CD14-positive monocyte (primary cell): Measurements from ENCODE around the gene SOHLH1. TPM values are rescaled to one million over a fixed set of nuclear protein-coding genes. Genes with fewer than 3 reads are reported as not detected.
A peak's percentile ranks its signal among the peaks of the same experiment; 100 is the strongest.

Experiments
- DNase-seq, 3 donors: peaks; one replicate each; pipeline ENCODE4 v3.0.0-alpha.2; 2011 to 2022
- H2AFZ ChIP-seq: 2 replicates; pipeline ENCODE4 v1.6.0; 2012; ENCODE audit warnings: mild to moderate bottlenecking, low read depth, low read length, inconsistent platforms; ENCODE audit not compliant: insufficient read depth, poor library complexity, severe bottlenecking
- H3K27ac ChIP-seq, 2 donors: 1 replicate in 1 of 2; 2 replicates in 1 of 2; pipeline ENCODE4 v1.5.1; 2012 to 2013; ENCODE audit warnings: low read length in 2 of 2, control low read depth in 1 of 2, inconsistent platforms in 1 of 2, low read depth in 1 of 2, mild to moderate bottlenecking in 1 of 2
- H3K27me3 ChIP-seq, 2 donors: one replicate each; pipeline versions ENCODE4 v1.6.0 to v1.6.1; 2011 to 2013; ENCODE audit warnings: low read length in 2 of 2; ENCODE audit not compliant: control insufficient read depth in 2 of 2, insufficient read depth in 2 of 2
- H3K36me3 ChIP-seq, 2 donors: replicated peaks in 1 of 2; 1 replicate in 1 of 2; 2 replicates in 1 of 2; pipeline versions ENCODE4 v1.5.1 to v1.6.1; 2012 to 2013; ENCODE audit warnings: low read length in 2 of 2, control low read depth in 1 of 2, inconsistent platforms in 1 of 2, mild to moderate bottlenecking in 1 of 2; ENCODE audit not compliant: insufficient read depth in 2 of 2, control insufficient read depth in 1 of 2
- H3K4me1 ChIP-seq, 2 donors: 1 replicate in 1 of 2; 2 replicates in 1 of 2; pipeline versions ENCODE4 v1.5.1 to v1.6.1; 2012 to 2013; ENCODE audit warnings: low read length in 2 of 2, control low read depth in 1 of 2, inconsistent platforms in 1 of 2, mild to moderate bottlenecking in 1 of 2, moderate library complexity in 1 of 2; ENCODE audit not compliant: insufficient read depth in 2 of 2, control insufficient read depth in 1 of 2
- H3K4me2 ChIP-seq: replicated peaks from 2 replicates; pipeline ENCODE3; 2012; ENCODE audit warnings: low read length, moderate library complexity, mild to moderate bottlenecking; ENCODE audit not compliant: poor library complexity, severe bottlenecking; ENCODE audit errors: extremely low read depth
- H3K4me3 ChIP-seq, 3 experiments: fragments of 200-600 bp in 1 of 3; sonication (generic) in 1 of 3; replicated peaks in 1 of 3; 1 replicate in 2 of 3; 2 replicates in 1 of 3; pipeline ENCODE4 v1.5.1; 2011 to 2013; ENCODE audit warnings: low read length in 3 of 3, mild to moderate bottlenecking in 3 of 3, control low read depth in 2 of 3, low read depth in 2 of 3, inconsistent platforms in 1 of 3, moderate library complexity in 1 of 3
- H3K79me2 ChIP-seq: 2 replicates; pipeline ENCODE4 v1.6.0; 2012; ENCODE audit warnings: mild to moderate bottlenecking, control low read depth, inconsistent platforms, low read length, moderate library complexity; ENCODE audit not compliant: insufficient read depth
- H3K9ac ChIP-seq: 2 replicates; pipeline ENCODE4 v1.6.0; 2017; ENCODE audit warnings: low read length, mild to moderate bottlenecking; ENCODE audit not compliant: insufficient read depth, poor library complexity, severe bottlenecking
- H3K9me3 ChIP-seq, 2 donors: replicated peaks in 1 of 2; 1 replicate in 1 of 2; 2 replicates in 1 of 2; pipeline versions ENCODE4 v1.5.1 to v1.6.1; 2012 to 2013; ENCODE audit warnings: low read length in 2 of 2, control low read depth in 1 of 2; ENCODE audit not compliant: control insufficient read depth in 1 of 2, insufficient read depth in 1 of 2
- H4K20me1 ChIP-seq: 2 replicates; pipeline ENCODE4 v1.6.0; 2012; ENCODE audit warnings: mild to moderate bottlenecking, low read length, control low read depth, moderate library complexity; ENCODE audit not compliant: insufficient read depth
- H3K27ac Mint-ChIP-seq, 7 donors: one replicate each; pipeline ENCODE4 v1.8.0; 2020; ENCODE audit warnings: mild to moderate bottlenecking in 7 of 7, mixed read lengths in 7 of 7, moderate library complexity in 6 of 7, inconsistent platforms in 2 of 7
- H3K27me3 Mint-ChIP-seq, 3 donors: one replicate each; pipeline ENCODE4 v1.8.0; 2021 to 2022; ENCODE audit warnings: low read depth in 3 of 3, mild to moderate bottlenecking in 3 of 3, mixed read lengths in 3 of 3, moderate library complexity in 3 of 3, inconsistent platforms in 1 of 3
- H3K36me3 Mint-ChIP-seq, 2 donors: one replicate each; pipeline ENCODE4 v1.8.0; 2020; ENCODE audit warnings: mixed read lengths in 2 of 2, inconsistent platforms in 1 of 2, mild to moderate bottlenecking in 1 of 2
- H3K4me1 Mint-ChIP-seq: one replicate; pipeline ENCODE4 v1.8.0; 2020; ENCODE audit warnings: mild to moderate bottlenecking, mixed read lengths
- H3K4me3 Mint-ChIP-seq, 2 donors: one replicate each; pipeline ENCODE4 v1.8.0; 2020; ENCODE audit warnings: mild to moderate bottlenecking in 2 of 2, mixed read lengths in 2 of 2, moderate library complexity in 1 of 2
- H3K9me3 Mint-ChIP-seq, 7 donors: one replicate each; pipeline ENCODE4 v1.8.0; 2020 to 2022; ENCODE audit warnings: mixed read lengths in 7 of 7, mild to moderate bottlenecking in 6 of 7, moderate library complexity in 6 of 7, inconsistent platforms in 2 of 7
- CTCF ChIP-seq: fragments of 200-600 bp; IDR thresholded peaks from one replicate; pipeline ENCODE4 v1.8.0; 2022; ENCODE audit warnings: antibody characterized with exemption, mild to moderate bottlenecking
- WGBS: methylation state at CpG from one replicate; pipeline ENCODE4 v1.1.5; 2013; ENCODE audit warnings: missing lambda C conversion rate; ENCODE audit not compliant: insufficient coverage; 5-methylcytosine and 5-hydroxymethylcytosine counted together
- intact Hi-C, 2 donors: fragments of 100-400 bp; cut with micrococcal nuclease; formaldehyde crosslinking; loops; one replicate each; pipeline versions ENCODE4 v1.15.0 to v1.15.1; 2023
- polyA plus RNA-seq, 3 donors: library from polyadenylated mRNA; depleted of rRNA in 1 of 3; unstranded in 2 of 3; stranded (reverse) in 1 of 3; fragments of 300-500 nt in 2 of 3; fragments of >200 nt in 1 of 3; fragmentation: Illumina TruSeq in 2 of 3; gene quantifications; 1 replicate in 2 of 3; 2 replicates in 1 of 3; pipeline ENCODE4 v1.2.3, GENCODE V29; 2012 to 2021

Gene SOHLH1
- polyA plus RNA-seq, 3 donors: not detected

DNA sequence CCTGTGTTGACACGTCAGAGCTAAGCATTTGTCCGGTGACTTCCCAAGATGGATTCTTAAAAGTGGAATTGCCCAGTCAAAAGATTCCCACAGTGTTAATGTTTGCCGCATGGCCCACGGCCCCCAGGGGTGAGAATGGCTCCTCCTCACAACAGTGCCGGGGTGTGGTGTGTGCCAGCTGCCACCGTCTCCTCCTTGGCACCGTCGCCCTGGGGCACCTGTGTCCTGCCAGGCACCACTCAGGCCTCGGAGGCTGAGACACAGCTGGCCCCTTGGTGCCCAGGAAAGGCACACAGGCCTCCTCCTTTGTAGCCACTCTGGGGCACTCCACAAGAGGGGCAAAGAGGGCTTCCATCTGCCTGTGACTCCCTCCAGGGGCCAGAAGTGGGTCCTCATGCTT, 7.0 kb upstream of the SOHLH1 start:
- no peaks in the 10 kb centered on the region for H3K9me3 ChIP-seq
- H3K4me3 Mint-ChIP-seq: peak overlapping the region in 1 of 2 donors; percentile 37
- no peak overlapping the region for H3K9ac ChIP-seq
- no peak overlapping the region for H2AFZ ChIP-seq
- H3K36me3 Mint-ChIP-seq: no peaks in the 10 kb centered on the region
- H3K4me1 ChIP-seq: no peaks in the 10 kb centered on the region
- H3K36me3 ChIP-seq: no peaks in the 10 kb centered on the region
- H3K9me3 Mint-ChIP-seq: no peaks in the 10 kb centered on the region
- intact Hi-C loops: loop anchor here in 1 of 2 donors (10.0 kb wide), 1 partner anchor 419 kb away; no protein-coding TSS in a partner anchor
- peaks cover 3 to 24% (median 8%) of the 10 kb centered on the region in 3 donors for H3K27me3 Mint-ChIP-seq
- H3K27ac Mint-ChIP-seq: no peak overlapping the region
- 95% methylated on average over 8 of the region's 9 CpGs for WGBS
- no peaks in the 10 kb centered on the region for H4K20me1 ChIP-seq
- no peak overlapping the region for H3K4me3 ChIP-seq
- no peak for DNase-seq
- H3K4me1 Mint-ChIP-seq: no peaks in the 10 kb centered on the region
- TF ChIP-seq CTCF: no peak
- H3K27ac ChIP-seq: no peak overlapping the region
- H3K79me2 ChIP-seq: no peaks in the 10 kb centered on the region
- H3K4me2 ChIP-seq: no peak overlapping the region
- peaks cover 0 to 8% of the 10 kb centered on the region in 2 donors for H3K27me3 ChIP-seq

- no peaks in the 10 kb centered on the region for H4K20me1 ChIP-seq
- Mint-ChIP-seq H3K27ac (no peak overlapping the region), H3K4me1 (no peaks in the 10 kb centered on the region), H3K9me3 (no peaks in the 10 kb centered on the region), H3K4me3 (no peak overlapping the region), H3K27me3 (peaks cover 5 to 26% (median 8%) of the 10 kb centered on the region in 3 donors), H3K36me3 (no peaks in the 10 kb centered on the region)
- H3K79me2 ChIP-seq: no peaks in the 10 kb centered on the region
- no peak overlapping the region for H3K9ac ChIP-seq
- WGBS: 83% methylated on average over 13 of the region's 14 CpGs
- no peak overlapping the region for H3K4me3 ChIP-seq
- H3K27me3 ChIP-seq: peaks cover 0 to 8% of the 10 kb centered on the region in 2 donors
- TF ChIP-seq CTCF: no peak
- no peaks in the 10 kb centered on the region for H3K9me3 ChIP-seq
- no peak overlapping the region for H2AFZ ChIP-seq
- H3K4me1 ChIP-seq: no peaks in the 10 kb centered on the region
- intact Hi-C loops: loop anchor here in 1 of 2 donors (10.0 kb wide), 1 partner anchor 419 kb away; no protein-coding TSS in a partner anchor
- H3K4me2 ChIP-seq: no peak overlapping the region
- DNase-seq: no peak
- H3K36me3 ChIP-seq: no peaks in the 10 kb centered on the region
- no peak overlapping the region for H3K27ac ChIP-seq
These were observed 6.1 kb upstream of the SOHLH1 start for GRCh38 chr9:135705376-135705775.
